Kidney (tissue), 14 donors: Measurements from ENCODE around the gene RREB1. TPM values are rescaled to one million over a fixed set of nuclear protein-coding genes. Genes with fewer than 3 reads are reported as not detected.

Experiments used
- DNase-seq, 5 donors: peaks; one replicate each; pipeline ENCODE4 v3.0.0-alpha.2; 2013 to 2020
- FAIRE-seq: peaks from 2 replicates; lab custom pipeline; 2012; peaks lifted over from hg19 to GRCh38; lab: Jason Lieb, UNC
- H3K27ac ChIP-seq, 2 donors: one replicate each; pipeline ENCODE4 v1.7.0; 2013; ENCODE audit warnings: low read depth in 2 of 2, low read length in 2 of 2, inconsistent platforms in 1 of 2
- H3K27me3 ChIP-seq: one replicate; pipeline ENCODE4 v1.7.1; 2013; ENCODE audit warnings: low read length, inconsistent platforms; ENCODE audit not compliant: control insufficient read depth, insufficient read depth
- H3K36me3 ChIP-seq, 3 donors: one replicate each; pipeline versions ENCODE4 v1.7.0 to v1.7.1; 2013; ENCODE audit warnings: low read length in 3 of 3, control low read depth in 1 of 3, inconsistent platforms in 1 of 3; ENCODE audit not compliant: insufficient read depth in 3 of 3, control insufficient read depth in 2 of 3
- H3K4me1 ChIP-seq, 3 donors: one replicate each; pipeline versions ENCODE4 v1.7.0 to v1.7.1; 2013; ENCODE audit warnings: low read length in 3 of 3, inconsistent platforms in 1 of 3, low read depth in 1 of 3; ENCODE audit not compliant: control insufficient read depth in 2 of 3, insufficient read depth in 2 of 3
- H3K4me3 ChIP-seq, 3 donors: one replicate each; pipeline versions ENCODE4 v1.7.0 to v1.8.1; 2013; ENCODE audit warnings: low read length in 3 of 3, control low read depth in 1 of 3, inconsistent platforms in 1 of 3
- H3K9ac ChIP-seq, 3 donors: one replicate each; pipeline versions ENCODE4 v1.7.0 to v1.7.1; 2013; ENCODE audit warnings: low read length in 3 of 3, control low read depth in 1 of 3, inconsistent platforms in 1 of 3
- H3K9me3 ChIP-seq, 3 donors: one replicate each; pipeline versions ENCODE4 v1.7.0 to v1.7.1; 2013; ENCODE audit warnings: low read length in 3 of 3, control low read depth in 1 of 3, inconsistent platforms in 1 of 3; ENCODE audit not compliant: control insufficient read depth in 2 of 3, insufficient read depth in 1 of 3
- CTCF ChIP-seq: IDR thresholded peaks from 3 replicates; pipeline ENCODE4 v1.5.1; 2012; ENCODE audit warnings: mild to moderate bottlenecking, moderate library complexity, borderline replicate concordance; ENCODE audit not compliant: insufficient read depth; ENCODE audit errors: extremely low read depth
- intact Hi-C: fragments of 100-400 bp; cut with DNase I; formaldehyde crosslinking; loops from one replicate; pipeline ENCODE4 v1.11.1; 2022
- polyA plus RNA-seq: library from polyadenylated mRNA; stranded (reverse); fragments of 350-450 nt; fragmentation: Illumina TruSeq; extraction: RNeasy Lipid Tissue Mini Kit (QIAGEN cat#74804); gene quantifications from one replicate; pipeline ENCODE4 v1.2.3, GENCODE V29; 2014; ENCODE audit warnings: low read depth, low replicate concordance; ENCODE audit not compliant: insufficient read depth
- total RNA-seq: library from RNA; stranded (reverse); fragmentation: NEBNext Ultra II Directional; extraction: Animal tissue kit (Norgen Biotek cat#: 25700); gene quantifications from one replicate; pipeline ENCODE4 v1.2.1, GENCODE V29; 2021
- donor health status: control.
- donor health status: control.
- donor health status: control.
- donor health status: control.
- donor health status: control.
- donor health status: DM: yes; HTN: yes; CAD: no.
- donor health status: Normal renal cell carcinoma (clear cell type).

The RREB1 gene
- total and polyA plus RNA-seq, 2 donors from 2014 or later = 5.9 to 56.5 TPM

- Histone ChIP-seq H3K27me3 (no peaks in the 10 kb centered on the region), H3K4me3 (no peak overlapping the region), H3K9me3 (peaks cover 0 to 10% (median 0%) of the 10 kb centered on the region in 3 donors), H3K9ac (no peak overlapping the region), H3K36me3 (peaks cover 0 to 5% (median 0%) of the 10 kb centered on the region in 3 donors), H3K27ac (no peak overlapping the region), H3K4me1 (peaks cover 0 to 19% (median 17%) of the 10 kb centered on the region in 3 donors)
- intact Hi-C loops = no loop called here
- TF ChIP-seq CTCF = no peak
- peak in 1 of 5 donors; percentile 11 for DNase-seq
- no peak for FAIRE-seq
Observed at GRCh38 chr6:7256785-7257184, 149.0 kb downstream of the RREB1 start.

- TF ChIP-seq CTCF = no peak
- FAIRE-seq (no peak), DNase-seq (peak in 1 of 5 donors; percentile 59)
- H3K9me3 ChIP-seq = peaks cover 0 to 10% (median 0%) of the 10 kb centered on the region in 3 donors
- peaks cover 0 to 21% (median 19%) of the 10 kb centered on the region in 3 donors for H3K4me1 ChIP-seq
- H3K4me3 ChIP-seq = no peak overlapping the region
- no peak overlapping the region for H3K27ac ChIP-seq
- intact Hi-C loops = no loop called here
- H3K9ac ChIP-seq = no peak overlapping the region
- no peaks in the 10 kb centered on the region for H3K27me3 ChIP-seq
- H3K36me3 ChIP-seq = no peaks in the 10 kb centered on the region
Observed at GRCh38 chr6:7257521-7258230, 149.9 kb downstream of the RREB1 start.

- DNase-seq (peak in 1 of 5 donors; percentile 37), FAIRE-seq (no peak)
- peaks cover 0 to 10% (median 0%) of the 10 kb centered on the region in 3 donors for H3K9me3 ChIP-seq
- H3K36me3 ChIP-seq = no peaks in the 10 kb centered on the region
- H3K27ac ChIP-seq = peak overlapping the region in 1 of 2 donors; percentile 51
- TF ChIP-seq CTCF = no peak
- intact Hi-C loops = no loop called here
- peak overlapping the region in 1 of 3 donors; percentile 5 for H3K9ac ChIP-seq
- H3K27me3 ChIP-seq = no peaks in the 10 kb centered on the region
- no peak overlapping the region for H3K4me3 ChIP-seq
- H3K4me1 ChIP-seq = peaks cover 0 to 21% (median 19%) of the 10 kb centered on the region in 3 donors
Observed at GRCh38 chr6:7258231-7258763, 150.5 kb downstream of the RREB1 start.
